Gastroesophageal sphincter (tissue), 4 donors: Measurements from ENCODE around the gene ZNF236. TPM values are rescaled to one million over a fixed set of nuclear protein-coding genes. Genes with fewer than 3 reads are reported as not detected.

Experiments
- ATAC-seq: fragments of 150-250 bp; one replicate; pipeline ENCODE4 v1.9.1; 2016; ENCODE audit warnings: mild to moderate bottlenecking, moderate library complexity
- H3K27ac ChIP-seq, 4 donors: fragments of 200-600 bp; sonication (generic) in 3 of 4; 1 replicate in 3 of 4; 2 replicates in 1 of 4; pipeline ENCODE4 v1.5.1; 2016 to 2019
- H3K27me3 ChIP-seq: fragments of 200-600 bp; sonication (generic); one replicate; pipeline ENCODE4 v1.5.1; 2019
- H3K36me3 ChIP-seq, 2 donors: fragments of 200-600 bp; sonication (generic); one replicate each; pipeline ENCODE4 v1.5.1; 2019; ENCODE audit warnings: control low read depth in 1 of 2
- H3K4me1 ChIP-seq, 3 donors: fragments of 200-600 bp; sonication (generic); 1 replicate in 2 of 3; 2 replicates in 1 of 3; pipeline ENCODE4 v1.5.1; 2016 to 2019; ENCODE audit warnings: control low read depth in 2 of 3
- H3K4me3 ChIP-seq, 2 donors: fragments of 200-600 bp; sonication (generic); one replicate each; pipeline ENCODE4 v1.5.1; 2019; ENCODE audit warnings: mild to moderate bottlenecking in 1 of 2, moderate library complexity in 1 of 2
- H3K9me3 ChIP-seq, 3 donors: fragments of 200-600 bp; sonication (generic); one replicate each; pipeline ENCODE4 v1.5.1; 2017 to 2019; ENCODE audit warnings: control low read depth in 2 of 3
- EP300 ChIP-seq: sonication (generic); formaldehyde crosslinking; IDR thresholded peaks from one replicate; pipeline ENCODE4 v1.6.1; 2017; ENCODE audit warnings: antibody characterized with exemption, mild to moderate bottlenecking
- POLR2A ChIP-seq, 2 donors: fragments of 450-650 bp; IDR thresholded peaks; one replicate each; pipeline ENCODE4 v1.6.1; 2017; ENCODE audit warnings: antibody characterized with exemption in 2 of 2, mild to moderate bottlenecking in 2 of 2, moderate library complexity in 1 of 2
- POLR2AphosphoS5 ChIP-seq: sonication (generic); formaldehyde crosslinking; IDR thresholded peaks from one replicate; pipeline ENCODE4 v1.6.1; 2017; ENCODE audit warnings: antibody characterized with exemption
- WGBS, 2 donors: methylation state at CpG; one replicate each; pipeline ENCODE4 v1.1.5; 2018; ENCODE audit warnings: low coverage in 1 of 2; 5-methylcytosine and 5-hydroxymethylcytosine counted together
- total RNA-seq, 4 donors: library from RNA; depleted of rRNA; stranded (reverse); fragments of >200 nt; gene quantifications; one replicate each; pipeline ENCODE4 v1.1.0, GENCODE V29; 2016
- TF ChIP-seq, protein P1 (sequence below), 4 experiments: fragments of 200-600 bp in 2 of 4; fragments of 450-650 bp in 2 of 4; sonication (generic) in 1 of 4; IDR thresholded peaks; one replicate each; pipeline ENCODE4 v1.5.1; 2017 to 2019; ENCODE audit warnings: antibody characterized with exemption in 4 of 4, mild to moderate bottlenecking in 2 of 4, moderate library complexity in 2 of 4

The ZNF236 gene
- total RNA-seq, 4 donors from 2014 or later, result 8.5 to 26.8 (median 16.8) TPM

DNA sequence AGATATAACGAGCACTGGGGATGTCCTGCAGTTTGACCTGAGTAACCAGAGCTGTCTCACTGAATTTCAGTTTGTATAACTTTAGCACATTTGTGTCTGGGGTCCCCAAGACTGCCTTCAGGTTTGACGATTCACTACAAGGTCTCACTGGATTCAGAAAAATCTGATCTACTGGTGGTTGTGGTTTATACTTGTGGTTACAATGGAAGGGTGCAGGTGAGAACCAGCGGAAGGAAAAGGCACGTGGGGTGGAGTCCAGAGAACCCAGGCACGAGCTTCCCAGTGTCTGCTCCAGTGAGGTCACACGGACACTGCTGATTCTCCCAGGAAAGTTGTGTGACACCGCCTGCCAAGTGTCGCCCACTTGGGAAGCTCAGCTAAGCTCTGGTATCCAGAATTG lies 126.0 kb downstream of the ZNF236 start:
- 74 to 83% methylated on average over 2 to 4 of the region's 8 CpGs for WGBS, 2 donors
- H3K4me1 ChIP-seq, result peaks cover 0 to 9% (median 7%) of the 10 kb centered on the region in 3 donors
- no peaks in the 10 kb centered on the region for H3K9me3 ChIP-seq
- H3K27me3 ChIP-seq, result no peaks in the 10 kb centered on the region
- no peak overlapping the region for H3K4me3 ChIP-seq
- TF ChIP-seq POLR2AphosphoS5, result no peak
- TF ChIP-seq, protein P1, sequence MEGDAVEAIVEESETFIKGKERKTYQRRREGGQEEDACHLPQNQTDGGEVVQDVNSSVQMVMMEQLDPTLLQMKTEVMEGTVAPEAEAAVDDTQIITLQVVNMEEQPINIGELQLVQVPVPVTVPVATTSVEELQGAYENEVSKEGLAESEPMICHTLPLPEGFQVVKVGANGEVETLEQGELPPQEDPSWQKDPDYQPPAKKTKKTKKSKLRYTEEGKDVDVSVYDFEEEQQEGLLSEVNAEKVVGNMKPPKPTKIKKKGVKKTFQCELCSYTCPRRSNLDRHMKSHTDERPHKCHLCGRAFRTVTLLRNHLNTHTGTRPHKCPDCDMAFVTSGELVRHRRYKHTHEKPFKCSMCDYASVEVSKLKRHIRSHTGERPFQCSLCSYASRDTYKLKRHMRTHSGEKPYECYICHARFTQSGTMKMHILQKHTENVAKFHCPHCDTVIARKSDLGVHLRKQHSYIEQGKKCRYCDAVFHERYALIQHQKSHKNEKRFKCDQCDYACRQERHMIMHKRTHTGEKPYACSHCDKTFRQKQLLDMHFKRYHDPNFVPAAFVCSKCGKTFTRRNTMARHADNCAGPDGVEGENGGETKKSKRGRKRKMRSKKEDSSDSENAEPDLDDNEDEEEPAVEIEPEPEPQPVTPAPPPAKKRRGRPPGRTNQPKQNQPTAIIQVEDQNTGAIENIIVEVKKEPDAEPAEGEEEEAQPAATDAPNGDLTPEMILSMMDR (IDR thresholded peaks at IDR 0.05), result no peak
- no peak for TF ChIP-seq EP300
- TF ChIP-seq POLR2A (IDR thresholded peaks at IDR 0.05), result no peak
- peaks cover 0 to 77% of the 10 kb centered on the region in 2 donors for H3K36me3 ChIP-seq
- no peak for ATAC-seq
- no peak overlapping the region for H3K27ac ChIP-seq

- H3K4me3 ChIP-seq, result no peak overlapping the region
- TF ChIP-seq, protein P1 (IDR thresholded peaks at IDR 0.05), result no peak
- TF ChIP-seq POLR2AphosphoS5 (no peak), POLR2A (IDR thresholded peaks at IDR 0.05) (no peak), EP300 (no peak)
- ATAC-seq, result no peak
- 90 to 96% methylated on average over 7 to 12 of the region's 12 CpGs for WGBS, 2 donors
- peaks cover 0 to 19% (median 9%) of the 10 kb centered on the region in 3 donors for H3K4me1 ChIP-seq
- H3K27me3 ChIP-seq, result no peaks in the 10 kb centered on the region
- peaks cover 0 to 72% of the 10 kb centered on the region in 2 donors for H3K36me3 ChIP-seq
- H3K9me3 ChIP-seq, result no peaks in the 10 kb centered on the region
- H3K27ac ChIP-seq, result no peak overlapping the region
Measured at GRCh38 chr18:76951456-76952247, 129.3 kb downstream of the ZNF236 start.

DNA sequence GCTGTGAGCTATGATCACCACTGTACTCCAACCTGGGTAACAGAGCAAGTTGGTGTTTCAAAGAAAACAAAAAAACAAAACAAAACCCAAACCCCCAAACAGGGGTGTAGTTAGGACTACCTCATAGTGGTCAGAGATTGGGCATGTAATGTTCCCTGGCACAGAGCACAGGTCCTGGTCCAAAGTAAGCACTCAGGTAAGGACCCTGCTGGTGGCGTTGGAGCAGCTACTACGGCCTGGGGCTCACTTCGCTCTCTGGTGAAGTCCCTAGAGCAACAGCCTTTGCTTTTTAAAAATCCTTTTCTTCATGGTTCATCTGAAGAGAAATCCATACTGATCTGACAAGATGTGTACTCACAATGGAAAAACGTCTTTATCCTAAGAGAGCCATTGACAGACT lies 130.4 kb downstream of the ZNF236 start:
- Histone ChIP-seq H3K4me1 (peaks cover 0 to 19% (median 9%) of the 10 kb centered on the region in 3 donors), H3K27me3 (no peaks in the 10 kb centered on the region), H3K9me3 (no peaks in the 10 kb centered on the region), H3K27ac (peak overlapping the region in 3 of 4 donors; percentile 68 to 70 (median 70)), H3K36me3 (peaks cover 0 to 72% of the 10 kb centered on the region in 2 donors), H3K4me3 (no peak overlapping the region)
- no peak for ATAC-seq
- 63 to 91% methylated on average over 4 of the region's 4 CpGs for WGBS, 2 donors
- TF ChIP-seq POLR2A (IDR thresholded peaks at IDR 0.05) (no peak), POLR2AphosphoS5 (no peak), EP300 (no peak)
- TF ChIP-seq, protein P1 (IDR thresholded peaks at IDR 0.05), result no peak

DNA sequence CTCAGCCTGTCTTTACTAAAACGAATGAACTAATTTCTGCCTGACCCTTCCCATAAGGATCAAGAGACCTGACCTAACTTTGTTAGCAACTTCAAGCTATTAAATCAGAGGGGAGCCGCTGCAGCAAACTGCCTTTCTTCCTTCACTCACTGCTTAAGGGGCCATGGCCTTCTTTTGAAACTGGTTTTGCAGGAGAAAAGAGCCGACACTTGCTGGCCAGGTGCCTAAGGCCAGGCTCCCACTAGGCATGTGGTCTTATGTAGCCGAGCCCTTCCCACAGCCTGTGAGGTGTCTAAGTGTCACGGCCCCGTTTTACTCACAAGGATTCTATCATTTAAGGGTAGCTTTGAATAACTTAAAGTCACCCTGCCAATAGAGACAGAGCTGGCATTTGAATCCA lies 130.8 kb downstream of the ZNF236 start:
- Histone ChIP-seq H3K27me3 (no peaks in the 10 kb centered on the region), H3K27ac (peak overlapping the region in 3 of 4 donors; percentile 68 to 70 (median 70)), H3K9me3 (no peaks in the 10 kb centered on the region), H3K36me3 (peaks cover 0 to 72% of the 10 kb centered on the region in 2 donors), H3K4me1 (peaks cover 0 to 21% (median 9%) of the 10 kb centered on the region in 3 donors), H3K4me3 (peak overlapping the region; percentile 20 to 25)
- TF ChIP-seq, protein P1 (IDR thresholded peaks at IDR 0.05), result no peak
- TF ChIP-seq EP300, result no peak
- TF ChIP-seq POLR2AphosphoS5, result no peak
- TF ChIP-seq POLR2A (IDR thresholded peaks at IDR 0.05), result no peak
- 26 to 30% methylated on average over 3 to 5 of the region's 6 CpGs for WGBS, 2 donors
- ATAC-seq, result peak; percentile 23
